Esophagus squamous epithelium (tissue), 4 donors: ENCODE results near the gene LRRC72.
"Not testable (repeated sequence)": the region's sequence is repeated elsewhere in the genome, so short reads cannot be mapped to it uniquely, and the experiment has no call there.

Source experiments
- CTCF ChIP-seq, 6 experiments: fragments of 450-650 bp in 4 of 6; fragments of 200-600 bp in 2 of 6; sonication (generic) in 2 of 6; IDR thresholded peaks; one replicate each; pipeline ENCODE4 v1.5.1; 2016 to 2019; ENCODE audit warnings: antibody characterized with exemption in 6 of 6, mild to moderate bottlenecking in 4 of 6, moderate library complexity in 4 of 6
- POLR2A ChIP-seq, 4 donors: fragments of 450-650 bp; IDR thresholded peaks; one replicate each; pipeline ENCODE4 v1.6.1; 2017; ENCODE audit warnings: antibody characterized with exemption in 4 of 4, mild to moderate bottlenecking in 4 of 4, moderate library complexity in 3 of 4

GRCh38 chr7:16595596-16595995, 69.0 kb downstream of the LRRC72 start:
- TF ChIP-seq CTCF, POLR2A (IDR thresholded peaks at IDR 0.05): not testable (repeated sequence)
